GM19035 (cell line): ENCODE measurements around the gene C1QL4.
"Not testable (repeated sequence)": the region's sequence is repeated elsewhere in the genome, so short reads cannot be mapped to it uniquely, and the experiment has no call there.

Experiments
- ATAC-seq: cut with Tn5 transposase; IDR thresholded peaks from one replicate; pipeline ENCODE4 v1.9.1; 2021; ENCODE audit not compliant: unreplicated experiment

The C1QL4 gene

DNA sequence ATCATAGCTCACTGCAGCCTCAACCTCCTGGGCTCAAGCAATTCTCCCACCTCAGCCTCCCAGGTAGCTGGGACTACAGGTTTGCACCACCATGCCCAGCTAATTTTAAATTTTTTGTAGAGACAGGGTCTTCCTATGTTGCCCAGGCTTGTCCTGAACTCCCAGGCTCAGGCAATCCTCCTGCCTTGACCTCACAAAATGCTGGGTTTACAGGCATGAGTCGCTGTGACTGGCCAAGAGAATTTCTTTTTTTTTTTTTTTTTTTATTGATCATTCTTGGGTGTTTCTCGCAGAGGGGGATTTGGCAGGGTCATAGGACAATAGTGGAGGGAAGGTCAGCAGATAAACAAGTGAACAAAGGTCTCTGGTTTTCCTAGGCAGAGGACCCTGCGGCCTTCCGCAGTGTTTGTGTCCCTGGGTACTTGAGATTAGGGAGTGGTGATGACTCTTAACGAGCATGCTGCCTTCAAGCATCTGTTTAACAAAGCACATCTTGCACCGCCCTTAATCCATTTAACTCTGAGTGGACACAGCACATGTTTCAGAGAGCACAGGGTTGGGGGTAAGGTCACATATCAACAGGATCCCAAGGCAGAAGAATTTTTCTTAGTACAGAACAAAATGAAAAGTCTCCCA is 54.1 kb downstream of the C1QL4 start:
- not testable (repeated sequence) for ATAC-seq
